MM.1S (cell line): ENCODE results near the gene PIMREG.

Experiments
- CTCF ChIP-seq: fragments of 300-600 bp; sonication (generic); IDR thresholded peaks from 2 replicates; pipeline ENCODE4 v1.5.1; 2016; ENCODE audit warnings: antibody characterized with exemption, low read length, mixed read lengths
- EZH2 ChIP-seq: fragments of 300-600 bp; sonication (generic); optimal IDR thresholded peaks from 2 replicates; pipeline ENCODE3; 2017; ENCODE audit warnings: low read depth, mild to moderate bottlenecking, antibody characterized with exemption, low read length, mixed read lengths
- EZH2phosphoT487 ChIP-seq: fragments of 300-600 bp; sonication (generic); IDR thresholded peaks from 2 replicates; pipeline ENCODE4 v1.6.1; 2018; ENCODE audit warnings: antibody characterized with exemption, low read length

GRCh38 chr17:6476810-6477179 is 32.5 kb downstream of the PIMREG start:
- TF ChIP-seq CTCF (no peak), EZH2 (no peak), EZH2phosphoT487 (no peak)
